GM06990 (cell line): ENCODE results near the gene TMPRSS4.

ENCODE experiments used
- DNase-seq: peaks from one replicate; pipeline ENCODE4 v3.0.0-alpha.2; 2011; ENCODE audit not compliant: insufficient read length; ENCODE audit errors: extremely low read depth
- H3K27me3 ChIP-seq: replicated peaks from 2 replicates; pipeline ENCODE4 v1.6.0; 2011; ENCODE audit warnings: low read length; ENCODE audit not compliant: control insufficient read depth, insufficient read depth
- H3K36me3 ChIP-seq: 2 replicates; pipeline ENCODE4 v1.5.1; 2011; ENCODE audit warnings: low read length; ENCODE audit not compliant: control insufficient read depth, insufficient read depth
- H3K4me3 ChIP-seq: replicated peaks from 2 replicates; pipeline ENCODE4 v1.5.1; 2011; ENCODE audit warnings: low read depth, mild to moderate bottlenecking, control low read depth, low read length
- CTCF ChIP-seq: IDR thresholded peaks from 2 replicates; pipeline ENCODE4 v1.5.1; 2011; ENCODE audit warnings: low read length, control low read depth, mild to moderate bottlenecking, inconsistent platforms; ENCODE audit not compliant: insufficient read depth, poor library complexity, severe bottlenecking

The TMPRSS4 gene

DNA sequence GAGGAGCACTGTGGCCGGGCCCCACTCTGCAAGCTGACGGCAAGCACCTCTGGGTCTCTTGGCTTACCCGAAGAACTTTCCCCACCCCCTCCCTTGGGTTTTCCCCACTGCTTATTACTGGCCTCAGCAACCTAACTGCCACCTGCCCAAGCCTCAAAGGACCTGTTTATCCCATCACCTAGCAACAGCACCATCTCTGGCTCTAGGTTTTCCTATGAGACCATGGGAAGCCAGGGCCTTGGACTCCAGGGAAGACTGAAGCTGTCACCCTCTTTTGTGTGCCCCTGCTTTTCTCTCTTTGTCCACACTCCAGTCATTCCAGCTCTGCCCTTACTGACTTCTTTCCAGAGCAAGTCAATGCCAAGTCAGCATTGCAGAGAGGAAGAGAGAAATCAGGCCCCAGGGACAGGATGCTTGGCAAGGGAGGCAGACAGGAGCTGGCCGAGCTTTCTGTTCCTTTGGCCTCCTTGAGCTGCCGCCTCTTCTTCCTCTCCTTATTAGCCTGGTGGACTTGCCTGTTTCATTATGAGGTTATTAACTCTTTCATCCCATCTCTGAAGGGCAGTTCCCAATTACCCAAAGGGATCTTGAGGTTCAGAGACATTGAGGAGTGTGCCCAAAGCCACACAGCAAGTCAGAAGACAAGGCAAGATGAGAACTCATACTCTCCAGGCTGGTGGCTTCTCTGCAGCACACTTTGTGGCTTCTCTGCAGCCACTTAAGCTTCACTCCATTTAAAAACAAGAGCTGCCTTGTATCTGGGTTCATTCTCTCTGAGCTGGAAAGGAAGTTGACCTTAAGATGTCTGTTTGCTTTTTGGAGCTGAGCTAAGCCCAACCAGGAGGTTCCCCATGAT lies 10.3 kb downstream of the TMPRSS4 start, which contains the start of gene SMIM35:
Gene SMIM35, minus strand, starts transcription at position 51 of the 856 bp plus-strand sequence. CDS start 206 bp downstream, outside the sequence.
- H3K27me3 ChIP-seq: no peaks in the 10 kb centered on the region; the same call in 1 of the 2 replicates
- no peak within 1 kb of the TSS for H3K4me3 ChIP-seq
- no peak for DNase-seq
- no peak for TF ChIP-seq CTCF
- no peaks in the 10 kb centered on the region for H3K36me3 ChIP-seq

- Histone ChIP-seq H3K27me3 (no peaks in the 10 kb centered on the region; the same call in 1 of the 2 replicates), H3K4me3 (no peak overlapping the region), H3K36me3 (no peaks in the 10 kb centered on the region)
- TF ChIP-seq CTCF: no peak
- DNase-seq: no peak
These were observed 11.1 kb downstream of the TMPRSS4 start for GRCh38 chr11:118087931-118088330.

DNA sequence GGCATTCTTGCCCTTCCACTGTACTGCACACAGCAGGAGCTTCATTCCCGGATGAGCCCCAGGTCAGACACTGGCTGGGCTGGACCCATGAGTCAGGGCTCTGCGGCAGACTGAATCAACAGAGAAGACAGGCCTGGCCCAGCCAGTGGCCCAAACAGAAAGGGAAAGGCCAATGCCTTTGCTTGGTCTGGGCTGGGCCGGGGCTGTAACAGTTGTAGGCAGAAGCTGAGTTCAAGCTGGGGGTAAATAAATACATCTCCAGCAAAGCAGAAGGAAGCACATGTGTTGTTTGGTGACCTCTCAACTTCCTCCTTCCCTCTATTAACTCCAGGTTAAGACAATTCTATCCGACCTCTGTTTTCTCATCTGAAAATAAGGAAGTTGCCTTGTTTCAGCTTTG lies 11.7 kb downstream of the TMPRSS4 start:
- no peak for TF ChIP-seq CTCF
- Histone ChIP-seq H3K36me3 (no peaks in the 10 kb centered on the region), H3K27me3 (no peaks in the 10 kb centered on the region), H3K4me3 (no peak overlapping the region)
- no peak for DNase-seq

- Histone ChIP-seq H3K4me3 (no peak overlapping the region), H3K36me3 (no peaks in the 10 kb centered on the region), H3K27me3 (no peaks in the 10 kb centered on the region)
- DNase-seq: no peak
- TF ChIP-seq CTCF: no peak
These were observed 13.8 kb downstream of the TMPRSS4 start for GRCh38 chr11:118090545-118091162.

DNA sequence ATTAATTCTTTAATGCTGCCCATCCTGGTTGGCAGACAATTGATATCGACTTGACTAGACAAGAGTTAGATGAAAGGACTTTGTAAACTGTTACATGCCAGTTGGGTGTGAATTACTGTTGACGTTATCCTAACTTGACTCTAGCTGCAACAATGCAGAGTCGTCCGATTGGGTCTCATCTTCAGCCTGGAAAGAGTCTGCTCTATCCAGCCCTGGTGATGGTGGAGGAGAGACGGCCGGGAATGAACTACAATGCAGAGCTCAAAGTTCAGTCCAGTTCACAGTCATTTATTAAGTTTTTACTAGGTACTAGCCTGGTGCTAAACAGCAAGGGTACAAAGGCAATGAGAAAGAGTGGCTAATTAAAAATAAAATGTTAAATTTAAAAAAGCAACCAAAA lies 14.8 kb downstream of the TMPRSS4 start:
- Histone ChIP-seq H3K36me3 (no peaks in the 10 kb centered on the region), H3K4me3 (no peak overlapping the region), H3K27me3 (no peaks in the 10 kb centered on the region)
- no peak for DNase-seq
- no peak for TF ChIP-seq CTCF
